ENCODE results near the gene SLC16A8. TPM values are rescaled to one million over a fixed set of nuclear protein-coding genes. Genes with fewer than 3 reads are reported as not detected.

The SLC16A8 gene
- total RNA-seq, 4 donors from 2014 or later: not detected

DNA sequence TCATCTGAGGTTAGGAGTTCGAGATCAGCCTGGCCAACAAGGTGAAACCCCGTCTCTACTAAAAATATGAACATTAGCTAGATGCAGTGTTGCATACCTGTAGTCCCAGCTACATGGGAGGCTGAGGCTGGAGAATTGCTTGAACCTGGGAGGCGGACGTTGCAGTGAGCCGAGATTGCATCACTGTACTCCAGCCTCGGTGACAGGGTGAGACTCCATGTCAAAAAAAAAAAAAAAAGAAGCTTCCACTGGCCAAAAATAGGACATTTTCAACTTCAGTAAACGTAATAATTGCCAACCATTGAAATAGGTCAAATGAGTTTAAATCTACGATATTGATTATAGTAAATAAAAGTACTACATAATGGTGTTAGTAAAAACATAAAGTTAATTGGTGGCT lies 19.7 kb upstream of the SLC16A8 start:
- Histone ChIP-seq H3K9me3 (no peaks in the 10 kb centered on the region), H3K4me1 (peaks cover 0 to 11% (median 0%) of the 10 kb centered on the region in 3 donors), H3K4me3 (no peak overlapping the region), H3K27ac (no peak overlapping the region), H3K27me3 (no peaks in the 10 kb centered on the region), H3K36me3 (no peaks in the 10 kb centered on the region)
- ATAC-seq: no peak
- TF ChIP-seq, protein P1, sequence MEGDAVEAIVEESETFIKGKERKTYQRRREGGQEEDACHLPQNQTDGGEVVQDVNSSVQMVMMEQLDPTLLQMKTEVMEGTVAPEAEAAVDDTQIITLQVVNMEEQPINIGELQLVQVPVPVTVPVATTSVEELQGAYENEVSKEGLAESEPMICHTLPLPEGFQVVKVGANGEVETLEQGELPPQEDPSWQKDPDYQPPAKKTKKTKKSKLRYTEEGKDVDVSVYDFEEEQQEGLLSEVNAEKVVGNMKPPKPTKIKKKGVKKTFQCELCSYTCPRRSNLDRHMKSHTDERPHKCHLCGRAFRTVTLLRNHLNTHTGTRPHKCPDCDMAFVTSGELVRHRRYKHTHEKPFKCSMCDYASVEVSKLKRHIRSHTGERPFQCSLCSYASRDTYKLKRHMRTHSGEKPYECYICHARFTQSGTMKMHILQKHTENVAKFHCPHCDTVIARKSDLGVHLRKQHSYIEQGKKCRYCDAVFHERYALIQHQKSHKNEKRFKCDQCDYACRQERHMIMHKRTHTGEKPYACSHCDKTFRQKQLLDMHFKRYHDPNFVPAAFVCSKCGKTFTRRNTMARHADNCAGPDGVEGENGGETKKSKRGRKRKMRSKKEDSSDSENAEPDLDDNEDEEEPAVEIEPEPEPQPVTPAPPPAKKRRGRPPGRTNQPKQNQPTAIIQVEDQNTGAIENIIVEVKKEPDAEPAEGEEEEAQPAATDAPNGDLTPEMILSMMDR (IDR thresholded peaks at IDR 0.05): no peak
- WGBS, 2 donors (ENCODE audit: low coverage in 1 of 2): 74 to 75% methylated on average over 2 to 8 of the region's 8 CpGs

DNA sequence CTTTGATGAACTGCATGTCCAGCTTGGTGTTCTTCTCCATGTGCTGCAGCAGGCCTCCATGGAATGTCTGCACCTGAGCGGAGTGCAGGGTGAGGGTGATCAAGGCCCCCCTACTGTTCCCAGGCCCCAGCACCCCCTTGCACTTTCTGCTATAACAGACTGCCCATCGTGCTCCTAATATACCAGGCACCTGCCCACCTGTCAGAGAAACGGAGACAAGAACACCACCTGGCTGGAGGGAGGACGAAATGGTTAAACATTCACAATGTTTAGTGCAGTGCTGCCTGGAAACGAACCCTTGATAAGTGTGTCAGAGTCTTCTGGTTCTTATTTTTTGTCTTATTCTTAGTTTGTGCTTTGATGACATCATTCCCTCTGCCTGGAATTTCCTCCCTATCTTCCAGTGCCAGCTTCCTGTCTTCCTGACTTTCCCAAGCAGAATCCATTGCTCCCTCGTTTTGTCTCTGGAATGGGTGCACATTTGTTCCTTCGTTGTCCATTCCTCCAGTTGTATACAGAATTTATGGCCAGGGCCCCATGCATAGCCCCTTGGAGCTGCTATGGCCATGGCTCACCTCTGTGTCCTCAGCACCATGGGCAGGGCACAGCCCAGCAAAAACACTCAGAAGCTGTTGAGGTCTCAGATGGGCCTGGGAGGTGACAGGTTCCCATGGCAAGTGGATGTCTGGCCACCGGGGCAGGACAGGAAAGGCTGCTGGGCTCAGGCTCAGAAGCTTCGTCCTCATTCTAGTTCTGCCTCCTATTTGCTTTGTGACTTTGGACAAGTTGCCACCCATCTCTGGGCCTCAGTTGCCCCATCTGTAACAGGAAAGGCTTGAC lies 14.6 kb upstream of the SLC16A8 start:
- Histone ChIP-seq H3K9me3 (no peaks in the 10 kb centered on the region), H3K4me3 (no peak overlapping the region), H3K4me1 (peaks cover 0 to 12% (median 5%) of the 10 kb centered on the region in 3 donors), H3K27ac (no peak overlapping the region), H3K27me3 (no peaks in the 10 kb centered on the region), H3K36me3 (no peaks in the 10 kb centered on the region)
- WGBS, 2 donors (ENCODE audit: low coverage in 1 of 2): 18 to 47% methylated on average over 2 to 3 of the region's 9 CpGs
- ATAC-seq: no peak
- TF ChIP-seq POLR2AphosphoS5 (IDR thresholded peaks at IDR 0.05) (no peak), POLR2A (IDR thresholded peaks at IDR 0.05) (no peak), EP300 (IDR thresholded peaks at IDR 0.05) (no peak)
- TF ChIP-seq, protein P1 (IDR thresholded peaks at IDR 0.05): no peak

DNA sequence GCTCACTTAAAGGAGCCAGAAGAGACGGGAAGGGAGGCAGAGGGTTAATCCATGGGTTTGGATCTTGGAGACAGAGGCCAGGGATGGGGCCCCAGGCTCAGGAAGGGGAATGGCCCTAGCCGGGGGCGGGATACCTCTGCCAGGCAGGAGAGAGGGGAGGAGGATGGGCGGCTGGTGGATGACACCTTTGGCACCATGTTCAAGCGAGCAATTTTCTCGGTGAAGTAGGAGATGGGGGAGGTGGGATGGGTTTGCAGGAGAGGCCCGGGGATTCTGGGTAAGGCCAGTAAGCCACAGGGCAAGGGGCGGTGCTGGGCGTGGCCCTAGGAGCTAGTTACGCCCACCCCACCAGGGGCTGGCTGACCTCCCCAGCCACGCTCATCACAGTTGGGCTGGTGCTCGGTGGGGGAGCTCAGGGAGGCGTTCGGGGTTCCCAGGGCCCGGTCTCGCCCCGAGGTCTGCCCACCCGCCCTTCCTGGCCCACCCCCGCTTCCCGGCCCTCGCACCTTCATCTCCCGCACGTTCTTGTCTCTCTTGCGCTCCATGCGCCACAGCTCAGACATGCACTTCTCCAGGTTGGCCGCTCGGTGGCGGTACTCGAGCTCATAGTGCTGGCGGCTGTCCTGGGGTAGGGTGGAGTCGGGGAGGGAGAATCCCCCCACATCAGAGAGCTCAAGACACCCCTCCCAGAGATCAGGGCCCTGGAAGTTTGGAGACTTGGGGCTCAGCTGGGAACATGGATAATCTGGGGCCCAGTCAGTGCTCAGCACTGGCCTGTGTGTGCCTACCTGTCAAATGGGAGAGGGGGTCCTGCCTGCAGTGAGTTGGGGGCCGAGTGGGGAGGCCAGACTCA lies 13.8 kb upstream of the SLC16A8 start:
- H3K36me3 ChIP-seq: peaks cover 0 to 7% of the 10 kb centered on the region in 2 donors
- H3K27ac ChIP-seq: no peak overlapping the region
- H3K4me3 ChIP-seq: no peak overlapping the region
- TF ChIP-seq, protein P1 (IDR thresholded peaks at IDR 0.05): peak in 1 of 4 experiments; percentile 34
- no peak for TF ChIP-seq POLR2AphosphoS5 (IDR thresholded peaks at IDR 0.05)
- ATAC-seq: no peak
- 35 to 40% methylated on average over 4 to 14 of the region's 32 CpGs for WGBS, 2 donors (ENCODE audit: low coverage in 1 of 2)
- H3K9me3 ChIP-seq: no peaks in the 10 kb centered on the region
- peaks cover 0 to 12% (median 5%) of the 10 kb centered on the region in 3 donors for H3K4me1 ChIP-seq
- no peaks in the 10 kb centered on the region for H3K27me3 ChIP-seq

DNA sequence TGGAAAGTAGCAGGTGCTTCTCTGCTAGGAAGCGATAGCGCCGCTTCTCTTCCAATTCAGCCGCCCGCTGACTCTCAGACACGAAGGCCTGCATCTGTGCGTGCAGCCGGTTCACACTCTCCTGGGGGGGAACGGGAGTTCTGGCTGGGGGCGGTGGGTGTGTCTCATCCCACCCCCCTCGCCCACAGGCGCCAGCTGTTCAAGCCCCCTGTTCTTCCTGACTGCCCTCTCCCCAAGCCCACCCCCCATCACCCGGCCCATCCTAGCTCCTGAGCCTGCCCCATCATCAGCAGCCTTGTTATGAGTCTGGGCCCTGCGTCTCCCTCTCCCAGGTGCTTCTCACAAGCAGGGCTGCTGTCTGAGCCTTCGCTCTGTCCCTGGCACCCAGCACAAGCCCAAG lies 13.1 kb upstream of the SLC16A8 start:
- H3K4me3 ChIP-seq: no peak overlapping the region
- no peak overlapping the region for H3K27ac ChIP-seq
- TF ChIP-seq POLR2AphosphoS5 (IDR thresholded peaks at IDR 0.05) (no peak), EP300 (IDR thresholded peaks at IDR 0.05) (no peak), POLR2A (IDR thresholded peaks at IDR 0.05) (no peak)
- TF ChIP-seq, protein P1 (IDR thresholded peaks at IDR 0.05): no peak
- peaks cover 0 to 7% of the 10 kb centered on the region in 2 donors for H3K36me3 ChIP-seq
- WGBS, 2 donors (ENCODE audit: low coverage in 1 of 2): 77 to 82% methylated on average over 5 to 9 of the region's 15 CpGs
- H3K9me3 ChIP-seq: no peaks in the 10 kb centered on the region
- no peaks in the 10 kb centered on the region for H3K27me3 ChIP-seq
- no peak for ATAC-seq
- peaks cover 0 to 12% (median 5%) of the 10 kb centered on the region in 3 donors for H3K4me1 ChIP-seq

All from gastroesophageal sphincter (tissue), 4 donors.